WTC11 (cell line): ENCODE measurements around the gene FAM20C. TPM values are rescaled to one million over a fixed set of nuclear protein-coding genes. Genes with fewer than 3 reads are reported as not detected.

Experiments used
- ATAC-seq: fragments of 200-7000 bp; cut with Tn5 transposase; 2 replicates; pipeline ENCODE4 v1.10.0; 2021; ENCODE audit warnings: mild to moderate bottlenecking, moderate library complexity
- CTCF ChIA-PET: fragments of 300-600 bp; sonication (Branson Sonifier 250); formaldehyde crosslinking; loops from one replicate; lab custom pipeline; 2021; ENCODE audit warnings: antibody characterized with exemption; lab: Charles Lee
- POLR2A ChIA-PET: fragments of 350-600 bp; sonication (Branson Sonifier 250); formaldehyde crosslinking; loops from one replicate; lab custom pipeline; 2021; ENCODE audit warnings: antibody characterized with exemption; lab: Charles Lee
- DNase-seq: peaks from one replicate; pipeline ENCODE4 v3.0.0; 2021; ENCODE audit warnings: low spot score
- H3K27ac Mint-ChIP-seq: 2 replicates; pipeline ENCODE4 v1.8.0; 2021; ENCODE audit warnings: mixed read lengths
- H3K27me3 Mint-ChIP-seq: 2 replicates; pipeline ENCODE4 v1.8.0; 2021; ENCODE audit warnings: low read depth, mild to moderate bottlenecking, moderate library complexity, mixed read lengths
- H3K36me3 Mint-ChIP-seq: 2 replicates; pipeline ENCODE4 v1.8.0; 2021; ENCODE audit warnings: mixed read lengths
- H3K4me1 Mint-ChIP-seq: 2 replicates; pipeline ENCODE4 v1.8.0; 2022; ENCODE audit warnings: mixed read lengths
- H3K4me3 Mint-ChIP-seq: 2 replicates; pipeline ENCODE4 v1.8.0; 2021; ENCODE audit warnings: mild to moderate bottlenecking, moderate library complexity, mixed read lengths
- H3K9me3 Mint-ChIP-seq: 2 replicates; pipeline ENCODE4 v1.8.0; 2021; ENCODE audit warnings: mixed read lengths
- FOXP1 ChIP-seq: sonication (generic); formaldehyde crosslinking; IDR thresholded peaks from 2 replicates; pipeline ENCODE4 v1.8.0; 2022; ENCODE audit warnings: missing genetic modification reagents, mild to moderate bottlenecking, moderate library complexity, borderline replicate concordance
- GTF2I ChIP-seq: fragments of 250-450 bp; sonication (Bioruptor Pico); conservative IDR thresholded peaks from 2 replicates; pipeline ENCODE4 v1.4.0; 2021; ENCODE audit warnings: mild to moderate bottlenecking
- JAZF1 ChIP-seq: fragments of 250-450 bp; sonication (Bioruptor Pico); IDR thresholded peaks from 2 replicates; pipeline ENCODE4 v1.9.0; 2021; ENCODE audit warnings: moderate library complexity, mild to moderate bottlenecking, inconsistent platforms
- MYBL2 ChIP-seq: sonication (generic); formaldehyde crosslinking; IDR thresholded peaks from 2 replicates; pipeline ENCODE4 v1.8.1; 2023; ENCODE audit warnings: mild to moderate bottlenecking, moderate library complexity, missing genetic modification reagents
- RELA ChIP-seq: sonication (generic); formaldehyde crosslinking; IDR thresholded peaks from 2 replicates; pipeline ENCODE4 v1.8.1; 2022; ENCODE audit warnings: missing genetic modification reagents, mild to moderate bottlenecking, borderline replicate concordance
- TCF7 ChIP-seq: sonication (generic); formaldehyde crosslinking; IDR thresholded peaks from 2 replicates; pipeline ENCODE4 v1.8.0; 2022; ENCODE audit warnings: mild to moderate bottlenecking, low read depth, missing genetic modification reagents, moderate library complexity
- TEAD4 ChIP-seq: sonication (generic); formaldehyde crosslinking; IDR thresholded peaks from 2 replicates; pipeline ENCODE4 v1.8.0; 2022; ENCODE audit warnings: mild to moderate bottlenecking, missing genetic modification reagents
- ZNF263 ChIP-seq: sonication (generic); formaldehyde crosslinking; IDR thresholded peaks from 2 replicates; pipeline ENCODE4 v1.8.1; 2022; ENCODE audit warnings: low read depth, mild to moderate bottlenecking, moderate library complexity, missing genetic modification reagents
- ZNF423 ChIP-seq: fragments of 250-450 bp; sonication (Bioruptor Pico); IDR thresholded peaks from 2 replicates; pipeline ENCODE4 v2.1.2; 2022; ENCODE audit warnings: mild to moderate bottlenecking, moderate library complexity
- total RNA-seq: library from RNA; stranded (reverse); gene quantifications from 3 replicates; pipeline ENCODE4 v1.2.3, GENCODE V29; 2021
- TF ChIP-seq, protein P1 (sequence below): sonication (generic); formaldehyde crosslinking; IDR thresholded peaks from 2 replicates; pipeline ENCODE4 v1.8.1; 2023; ENCODE audit warnings: mild to moderate bottlenecking, missing genetic modification reagents
- TF ChIP-seq, protein P2 (sequence below): fragments of 200-600 bp; IDR thresholded peaks from 2 replicates; pipeline ENCODE4 v1.8.0; 2022; ENCODE audit warnings: antibody characterized with exemption
- TF ChIP-seq, protein P3 (sequence below): sonication (generic); formaldehyde crosslinking; IDR thresholded peaks from 2 replicates; pipeline ENCODE4 v1.8.1; 2022; ENCODE audit warnings: mild to moderate bottlenecking, moderate library complexity, missing genetic modification reagents
- TF ChIP-seq, protein P4 (sequence below): sonication (generic); formaldehyde crosslinking; IDR thresholded peaks from 2 replicates; pipeline ENCODE4 v1.8.1; 2023; ENCODE audit warnings: mild to moderate bottlenecking, moderate library complexity, missing genetic modification reagents
- TF ChIP-seq, protein P5 (sequence below): fragments of 250-450 bp; sonication (Bioruptor Pico); IDR thresholded peaks from 2 replicates; pipeline ENCODE4 v1.9.0; 2021; ENCODE audit warnings: mild to moderate bottlenecking
- TF ChIP-seq, protein P6 (sequence below): sonication (generic); formaldehyde crosslinking; IDR thresholded peaks from 2 replicates; pipeline ENCODE4 v1.8.1; 2023; ENCODE audit warnings: mild to moderate bottlenecking, missing genetic modification reagents
- TF ChIP-seq, protein P7 (sequence below): sonication (generic); formaldehyde crosslinking; IDR thresholded peaks from 2 replicates; pipeline ENCODE4 v1.8.1; 2023; ENCODE audit warnings: mild to moderate bottlenecking, missing genetic modification reagents, moderate library complexity
- TF ChIP-seq, protein P8 (sequence below): fragments of 250-450 bp; sonication (Bioruptor Pico); IDR thresholded peaks from 2 replicates; pipeline ENCODE4 v1.9.0; 2021; ENCODE audit warnings: moderate library complexity, mild to moderate bottlenecking, inconsistent platforms, borderline replicate concordance
- TF ChIP-seq, protein P9 (sequence below): sonication (generic); formaldehyde crosslinking; IDR thresholded peaks from 2 replicates; pipeline ENCODE4 v1.8.0; 2022; ENCODE audit warnings: mild to moderate bottlenecking, missing genetic modification reagents
- TF ChIP-seq, protein P10 (sequence below): sonication (generic); formaldehyde crosslinking; IDR thresholded peaks from 2 replicates; pipeline ENCODE4 v1.8.1; 2022; ENCODE audit warnings: mild to moderate bottlenecking, missing genetic modification reagents, moderate library complexity, borderline replicate concordance

The FAM20C gene
- total RNA-seq, 1 experiment from 2014 or later: 64.9 TPM

DNA sequence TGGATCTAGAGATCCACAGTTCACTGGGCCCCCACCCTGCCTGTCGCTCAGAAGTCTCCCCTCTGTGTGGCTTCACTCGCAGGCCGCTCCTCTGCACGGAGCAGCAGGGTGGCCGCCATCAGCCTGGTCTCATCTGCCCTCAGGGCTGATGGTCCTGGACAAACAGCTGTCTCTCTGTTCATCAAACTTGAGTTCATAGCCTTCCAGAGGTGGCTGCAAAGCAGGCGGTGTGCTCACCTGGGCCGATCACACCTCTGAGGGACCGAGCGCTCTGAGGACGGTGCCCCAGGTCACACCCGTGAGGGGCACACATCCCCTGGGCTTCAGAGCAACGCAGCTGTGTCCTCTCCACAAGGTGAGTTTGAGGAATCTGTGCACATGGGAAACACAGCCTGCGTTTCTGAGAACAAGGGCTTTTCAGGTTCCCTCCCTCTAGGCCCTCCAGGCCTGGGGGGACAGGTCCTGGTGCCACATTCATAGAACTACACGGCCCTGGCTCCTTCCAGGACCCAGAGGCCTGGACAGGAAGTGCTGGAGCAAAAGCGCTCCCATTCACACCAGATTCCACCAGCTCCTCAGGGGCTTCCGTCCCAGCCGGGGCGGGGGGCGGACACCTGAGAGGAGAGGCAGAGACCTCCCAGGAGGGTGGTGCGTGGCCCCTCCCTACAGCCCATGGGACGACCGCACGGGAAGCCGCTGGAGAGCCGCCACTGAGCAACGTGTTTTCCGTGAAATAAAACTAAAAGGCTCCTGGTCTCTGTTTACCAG lies 31.2 kb upstream of the FAM20C start (continued):
- TF ChIP-seq, protein P1, sequence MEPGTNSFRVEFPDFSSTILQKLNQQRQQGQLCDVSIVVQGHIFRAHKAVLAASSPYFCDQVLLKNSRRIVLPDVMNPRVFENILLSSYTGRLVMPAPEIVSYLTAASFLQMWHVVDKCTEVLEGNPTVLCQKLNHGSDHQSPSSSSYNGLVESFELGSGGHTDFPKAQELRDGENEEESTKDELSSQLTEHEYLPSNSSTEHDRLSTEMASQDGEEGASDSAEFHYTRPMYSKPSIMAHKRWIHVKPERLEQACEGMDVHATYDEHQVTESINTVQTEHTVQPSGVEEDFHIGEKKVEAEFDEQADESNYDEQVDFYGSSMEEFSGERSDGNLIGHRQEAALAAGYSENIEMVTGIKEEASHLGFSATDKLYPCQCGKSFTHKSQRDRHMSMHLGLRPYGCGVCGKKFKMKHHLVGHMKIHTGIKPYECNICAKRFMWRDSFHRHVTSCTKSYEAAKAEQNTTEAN (CRISPR knock-in tag): no peak
- TF ChIP-seq, protein P2, sequence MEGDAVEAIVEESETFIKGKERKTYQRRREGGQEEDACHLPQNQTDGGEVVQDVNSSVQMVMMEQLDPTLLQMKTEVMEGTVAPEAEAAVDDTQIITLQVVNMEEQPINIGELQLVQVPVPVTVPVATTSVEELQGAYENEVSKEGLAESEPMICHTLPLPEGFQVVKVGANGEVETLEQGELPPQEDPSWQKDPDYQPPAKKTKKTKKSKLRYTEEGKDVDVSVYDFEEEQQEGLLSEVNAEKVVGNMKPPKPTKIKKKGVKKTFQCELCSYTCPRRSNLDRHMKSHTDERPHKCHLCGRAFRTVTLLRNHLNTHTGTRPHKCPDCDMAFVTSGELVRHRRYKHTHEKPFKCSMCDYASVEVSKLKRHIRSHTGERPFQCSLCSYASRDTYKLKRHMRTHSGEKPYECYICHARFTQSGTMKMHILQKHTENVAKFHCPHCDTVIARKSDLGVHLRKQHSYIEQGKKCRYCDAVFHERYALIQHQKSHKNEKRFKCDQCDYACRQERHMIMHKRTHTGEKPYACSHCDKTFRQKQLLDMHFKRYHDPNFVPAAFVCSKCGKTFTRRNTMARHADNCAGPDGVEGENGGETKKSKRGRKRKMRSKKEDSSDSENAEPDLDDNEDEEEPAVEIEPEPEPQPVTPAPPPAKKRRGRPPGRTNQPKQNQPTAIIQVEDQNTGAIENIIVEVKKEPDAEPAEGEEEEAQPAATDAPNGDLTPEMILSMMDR: no peak
- TF ChIP-seq RELA (no peak), ZNF263 (no peak), ZNF423 (CRISPR knock-in tag) (no peak), MYBL2 (CRISPR knock-in tag) (no peak)
- TF ChIP-seq, protein P3, sequence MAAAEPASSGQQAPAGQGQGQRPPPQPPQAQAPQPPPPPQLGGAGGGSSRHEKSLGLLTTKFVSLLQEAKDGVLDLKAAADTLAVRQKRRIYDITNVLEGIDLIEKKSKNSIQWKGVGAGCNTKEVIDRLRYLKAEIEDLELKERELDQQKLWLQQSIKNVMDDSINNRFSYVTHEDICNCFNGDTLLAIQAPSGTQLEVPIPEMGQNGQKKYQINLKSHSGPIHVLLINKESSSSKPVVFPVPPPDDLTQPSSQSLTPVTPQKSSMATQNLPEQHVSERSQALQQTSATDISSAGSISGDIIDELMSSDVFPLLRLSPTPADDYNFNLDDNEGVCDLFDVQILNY (CRISPR knock-in tag): no peak
- TF ChIP-seq, protein P4, sequence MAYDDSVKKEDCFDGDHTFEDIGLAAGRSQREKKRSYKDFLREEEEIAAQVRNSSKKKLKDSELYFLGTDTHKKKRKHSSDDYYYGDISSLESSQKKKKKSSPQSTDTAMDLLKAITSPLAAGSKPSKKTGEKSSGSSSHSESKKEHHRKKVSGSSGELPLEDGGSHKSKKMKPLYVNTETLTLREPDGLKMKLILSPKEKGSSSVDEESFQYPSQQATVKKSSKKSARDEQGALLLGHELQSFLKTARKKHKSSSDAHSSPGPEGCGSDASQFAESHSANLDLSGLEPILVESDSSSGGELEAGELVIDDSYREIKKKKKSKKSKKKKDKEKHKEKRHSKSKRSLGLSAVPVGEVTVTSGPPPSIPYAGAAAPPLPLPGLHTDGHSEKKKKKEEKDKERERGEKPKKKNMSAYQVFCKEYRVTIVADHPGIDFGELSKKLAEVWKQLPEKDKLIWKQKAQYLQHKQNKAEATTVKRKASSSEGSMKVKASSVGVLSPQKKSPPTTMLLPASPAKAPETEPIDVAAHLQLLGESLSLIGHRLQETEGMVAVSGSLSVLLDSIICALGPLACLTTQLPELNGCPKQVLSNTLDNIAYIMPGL (CRISPR knock-in tag): no peak
- TF ChIP-seq, protein P5, sequence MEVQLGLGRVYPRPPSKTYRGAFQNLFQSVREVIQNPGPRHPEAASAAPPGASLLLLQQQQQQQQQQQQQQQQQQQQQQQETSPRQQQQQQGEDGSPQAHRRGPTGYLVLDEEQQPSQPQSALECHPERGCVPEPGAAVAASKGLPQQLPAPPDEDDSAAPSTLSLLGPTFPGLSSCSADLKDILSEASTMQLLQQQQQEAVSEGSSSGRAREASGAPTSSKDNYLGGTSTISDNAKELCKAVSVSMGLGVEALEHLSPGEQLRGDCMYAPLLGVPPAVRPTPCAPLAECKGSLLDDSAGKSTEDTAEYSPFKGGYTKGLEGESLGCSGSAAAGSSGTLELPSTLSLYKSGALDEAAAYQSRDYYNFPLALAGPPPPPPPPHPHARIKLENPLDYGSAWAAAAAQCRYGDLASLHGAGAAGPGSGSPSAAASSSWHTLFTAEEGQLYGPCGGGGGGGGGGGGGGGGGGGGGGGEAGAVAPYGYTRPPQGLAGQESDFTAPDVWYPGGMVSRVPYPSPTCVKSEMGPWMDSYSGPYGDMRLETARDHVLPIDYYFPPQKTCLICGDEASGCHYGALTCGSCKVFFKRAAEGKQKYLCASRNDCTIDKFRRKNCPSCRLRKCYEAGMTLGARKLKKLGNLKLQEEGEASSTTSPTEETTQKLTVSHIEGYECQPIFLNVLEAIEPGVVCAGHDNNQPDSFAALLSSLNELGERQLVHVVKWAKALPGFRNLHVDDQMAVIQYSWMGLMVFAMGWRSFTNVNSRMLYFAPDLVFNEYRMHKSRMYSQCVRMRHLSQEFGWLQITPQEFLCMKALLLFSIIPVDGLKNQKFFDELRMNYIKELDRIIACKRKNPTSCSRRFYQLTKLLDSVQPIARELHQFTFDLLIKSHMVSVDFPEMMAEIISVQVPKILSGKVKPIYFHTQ: no peak

DNA sequence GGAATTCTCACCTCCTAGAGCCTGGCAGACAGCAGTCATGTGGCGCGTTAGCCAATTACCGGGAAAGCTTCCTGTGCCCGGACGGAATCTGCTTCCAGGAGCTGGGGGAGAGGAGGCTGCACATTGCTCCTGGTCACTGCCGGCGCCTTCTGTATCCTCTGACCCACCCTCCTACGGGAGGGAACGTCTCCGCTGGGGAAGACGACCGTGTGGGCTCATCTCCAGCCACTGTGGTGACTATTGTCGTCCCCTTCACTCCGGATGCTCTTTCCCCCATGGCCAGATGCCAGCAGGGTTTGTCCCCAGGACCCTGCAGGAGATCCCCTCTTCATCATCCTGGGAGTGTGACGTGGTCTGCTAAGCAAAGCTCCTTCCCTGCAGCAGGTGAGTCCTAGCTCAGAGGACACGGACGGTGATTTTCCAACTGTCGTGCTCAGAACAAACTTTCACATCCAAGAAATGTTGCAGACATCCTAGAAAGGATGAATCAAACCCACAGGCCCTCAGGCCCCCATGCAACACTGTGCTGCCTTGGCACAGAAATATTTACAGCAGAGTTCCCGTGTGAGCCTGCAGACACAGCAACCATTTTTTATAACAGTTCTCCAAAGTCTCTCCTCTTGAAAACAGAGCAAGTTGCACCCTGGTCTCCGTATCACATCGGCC lies 29.6 kb upstream of the FAM20C start:
- TF ChIP-seq, protein P6, sequence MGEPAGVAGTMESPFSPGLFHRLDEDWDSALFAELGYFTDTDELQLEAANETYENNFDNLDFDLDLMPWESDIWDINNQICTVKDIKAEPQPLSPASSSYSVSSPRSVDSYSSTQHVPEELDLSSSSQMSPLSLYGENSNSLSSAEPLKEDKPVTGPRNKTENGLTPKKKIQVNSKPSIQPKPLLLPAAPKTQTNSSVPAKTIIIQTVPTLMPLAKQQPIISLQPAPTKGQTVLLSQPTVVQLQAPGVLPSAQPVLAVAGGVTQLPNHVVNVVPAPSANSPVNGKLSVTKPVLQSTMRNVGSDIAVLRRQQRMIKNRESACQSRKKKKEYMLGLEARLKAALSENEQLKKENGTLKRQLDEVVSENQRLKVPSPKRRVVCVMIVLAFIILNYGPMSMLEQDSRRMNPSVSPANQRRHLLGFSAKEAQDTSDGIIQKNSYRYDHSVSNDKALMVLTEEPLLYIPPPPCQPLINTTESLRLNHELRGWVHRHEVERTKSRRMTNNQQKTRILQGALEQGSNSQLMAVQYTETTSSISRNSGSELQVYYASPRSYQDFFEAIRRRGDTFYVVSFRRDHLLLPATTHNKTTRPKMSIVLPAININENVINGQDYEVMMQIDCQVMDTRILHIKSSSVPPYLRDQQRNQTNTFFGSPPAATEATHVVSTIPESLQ: no peak
- TF ChIP-seq TEAD4 (CRISPR knock-in tag) (no peak), MYBL2 (CRISPR knock-in tag) (no peak), JAZF1 (no peak), FOXP1 (CRISPR knock-in tag) (no peak), TCF7 (CRISPR knock-in tag) (no peak), GTF2I (CRISPR knock-in tag) (no peak)
- TF ChIP-seq, protein P7, sequence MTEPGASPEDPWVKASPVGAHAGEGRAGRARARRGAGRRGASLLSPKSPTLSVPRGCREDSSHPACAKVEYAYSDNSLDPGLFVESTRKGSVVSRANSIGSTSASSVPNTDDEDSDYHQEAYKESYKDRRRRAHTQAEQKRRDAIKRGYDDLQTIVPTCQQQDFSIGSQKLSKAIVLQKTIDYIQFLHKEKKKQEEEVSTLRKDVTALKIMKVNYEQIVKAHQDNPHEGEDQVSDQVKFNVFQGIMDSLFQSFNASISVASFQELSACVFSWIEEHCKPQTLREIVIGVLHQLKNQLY (CRISPR knock-in tag): no peak
- TF ChIP-seq, protein P8, sequence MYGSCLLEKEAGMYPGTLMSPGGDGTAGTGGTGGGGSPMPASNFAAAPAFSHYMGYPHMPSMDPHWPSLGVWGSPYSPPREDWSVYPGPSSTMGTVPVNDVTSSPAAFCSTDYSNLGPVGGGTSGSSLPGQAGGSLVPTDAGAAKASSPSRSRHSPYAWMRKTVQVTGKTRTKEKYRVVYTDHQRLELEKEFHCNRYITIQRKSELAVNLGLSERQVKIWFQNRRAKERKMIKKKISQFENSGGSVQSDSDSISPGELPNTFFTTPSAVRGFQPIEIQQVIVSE (CRISPR knock-in tag): no peak
- TF ChIP-seq, protein P9, sequence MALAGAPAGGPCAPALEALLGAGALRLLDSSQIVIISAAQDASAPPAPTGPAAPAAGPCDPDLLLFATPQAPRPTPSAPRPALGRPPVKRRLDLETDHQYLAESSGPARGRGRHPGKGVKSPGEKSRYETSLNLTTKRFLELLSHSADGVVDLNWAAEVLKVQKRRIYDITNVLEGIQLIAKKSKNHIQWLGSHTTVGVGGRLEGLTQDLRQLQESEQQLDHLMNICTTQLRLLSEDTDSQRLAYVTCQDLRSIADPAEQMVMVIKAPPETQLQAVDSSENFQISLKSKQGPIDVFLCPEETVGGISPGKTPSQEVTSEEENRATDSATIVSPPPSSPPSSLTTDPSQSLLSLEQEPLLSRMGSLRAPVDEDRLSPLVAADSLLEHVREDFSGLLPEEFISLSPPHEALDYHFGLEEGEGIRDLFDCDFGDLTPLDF (CRISPR knock-in tag): no peak
- TF ChIP-seq, protein P10, sequence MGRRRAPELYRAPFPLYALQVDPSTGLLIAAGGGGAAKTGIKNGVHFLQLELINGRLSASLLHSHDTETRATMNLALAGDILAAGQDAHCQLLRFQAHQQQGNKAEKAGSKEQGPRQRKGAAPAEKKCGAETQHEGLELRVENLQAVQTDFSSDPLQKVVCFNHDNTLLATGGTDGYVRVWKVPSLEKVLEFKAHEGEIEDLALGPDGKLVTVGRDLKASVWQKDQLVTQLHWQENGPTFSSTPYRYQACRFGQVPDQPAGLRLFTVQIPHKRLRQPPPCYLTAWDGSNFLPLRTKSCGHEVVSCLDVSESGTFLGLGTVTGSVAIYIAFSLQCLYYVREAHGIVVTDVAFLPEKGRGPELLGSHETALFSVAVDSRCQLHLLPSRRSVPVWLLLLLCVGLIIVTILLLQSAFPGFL (CRISPR knock-in tag): no peak
- no peak overlapping the region for H3K27ac Mint-ChIP-seq
- H3K27me3 Mint-ChIP-seq: peaks cover 3% of the 10 kb centered on the region; the same call in 1 of the 2 replicates
- DNase-seq: no peak
- no peaks in the 10 kb centered on the region for H3K9me3 Mint-ChIP-seq
- H3K4me1 Mint-ChIP-seq: peaks cover 10% of the 10 kb centered on the region
- no peak for ATAC-seq
- H3K36me3 Mint-ChIP-seq: no peaks in the 10 kb centered on the region
- POLR2A ChIA-PET: no interaction called here
- no peak overlapping the region for H3K4me3 Mint-ChIP-seq
- CTCF ChIA-PET: interaction anchor here (1.3 kb wide), 1 partner anchor 38 kb away, joined by 3 read pairs; no protein-coding TSS in a partner anchor
